K562 treated with DMSO at 1 percent for 24 hours (cell line): ENCODE results near the gene CCDC197. TPM values are rescaled to one million over a fixed set of nuclear protein-coding genes. Genes with fewer than 3 reads are reported as not detected.

Experiments
- total RNA-seq: library from RNA; unstranded; fragments of 300-600 nt; gene quantifications from 2 replicates; pipeline ENCODE4 v1.2.3, GENCODE V29; 2022; ENCODE audit warnings: low read depth; ENCODE audit not compliant: insufficient read depth

Gene CCDC197
- not detected in 2 replicates for total RNA-seq

GRCh38 chr14:93997082-93997481 lies at the start of gene CCDC197:
Gene CCDC197 (plus strand): TSS chr14:93997301. CDS start chr14:93998132, 831 bp downstream.

GRCh38 chr14:93976477-93977057 lies 20.5 kb upstream of the CCDC197 start, which contains the start of gene ASB2:
Gene ASB2 (minus strand): TSS chr14:93976570. CDS start chr14:93964539, 12,031 bp downstream.

GRCh38 chr14:94026173-94026888 lies 29.2 kb downstream of the CCDC197 start, which contains the start of gene OTUB2:
Gene OTUB2 (plus strand): TSS chr14:94026340. CDS start chr14:94026538, 198 bp downstream.

Other genes with a start within 250 kb of the CCDC197 start
- gene PRIMA1, start 208.8 kb upstream of the CCDC197 start, total RNA-seq, result not detected in 2 replicates
- not detected in 2 replicates for gene FAM181A, start 70.0 kb upstream of the CCDC197 start, total RNA-seq
- gene ASB2, start 20.7 kb upstream of the CCDC197 start, total RNA-seq, result 4.4 and 6.8 TPM in 2 replicates
- gene OTUB2, start 29.0 kb downstream of the CCDC197 start, total RNA-seq, result 0.24 TPM in 1 of 2 replicates, not detected in the other
- 53.0 and 62.7 TPM in 2 replicates for gene DDX24, start 83.9 kb downstream of the CCDC197 start, total RNA-seq
- 50.7 and 53.5 TPM in 2 replicates for gene IFI27L1, start 84.0 kb downstream of the CCDC197 start, total RNA-seq
- 6.7 and 8.4 TPM in 2 replicates for gene IFI27, start 113.4 kb downstream of the CCDC197 start, total RNA-seq
- gene IFI27L2, start 132.3 kb downstream of the CCDC197 start, total RNA-seq, result 30.0 and 33.3 TPM in 2 replicates
- gene PPP4R4, start 177.0 kb downstream of the CCDC197 start, total RNA-seq, result not detected in 2 replicates